Ishikawa (cell line): ENCODE data around the gene PARD3B.

Experiments
- CEBPB ChIP-seq: IDR thresholded peaks from 2 replicates; pipeline ENCODE4 v1.6.1; 2012
- EGR1 ChIP-seq: IDR thresholded peaks from 2 replicates; pipeline ENCODE4 v1.6.1; 2012
- EP300 ChIP-seq: IDR thresholded peaks from 2 replicates; pipeline ENCODE4 v1.6.1; 2012; ENCODE audit warnings: borderline replicate concordance
- NFIC ChIP-seq: IDR thresholded peaks from 2 replicates; pipeline ENCODE4 v1.6.1; 2012
- RAD21 ChIP-seq: IDR thresholded peaks from 2 replicates; pipeline ENCODE4 v1.6.1; 2012; ENCODE audit warnings: low read depth
- TAF1 ChIP-seq: IDR thresholded peaks from 2 replicates; pipeline ENCODE4 v1.6.1; 2012; ENCODE audit warnings: low read depth, mild to moderate bottlenecking
- TCF12 ChIP-seq: IDR thresholded peaks from 2 replicates; pipeline ENCODE4 v1.6.1; 2012; ENCODE audit warnings: low read depth
- TEAD4 ChIP-seq: IDR thresholded peaks from 2 replicates; pipeline ENCODE4 v1.6.1; 2012
- YY1 ChIP-seq: IDR thresholded peaks from 2 replicates; pipeline ENCODE4 v1.6.1; 2012; ENCODE audit warnings: low read depth
- TF ChIP-seq, protein P1 (sequence below): IDR thresholded peaks from 2 replicates; pipeline ENCODE4 v1.6.1; 2012
- TF ChIP-seq, protein P2 (sequence below): IDR thresholded peaks from 2 replicates; pipeline ENCODE4 v1.6.1; 2012; ENCODE audit warnings: low read depth, mild to moderate bottlenecking
- TF ChIP-seq, protein P3 (sequence below): IDR thresholded peaks from 2 replicates; pipeline ENCODE4 v1.6.1; 2012

DNA sequence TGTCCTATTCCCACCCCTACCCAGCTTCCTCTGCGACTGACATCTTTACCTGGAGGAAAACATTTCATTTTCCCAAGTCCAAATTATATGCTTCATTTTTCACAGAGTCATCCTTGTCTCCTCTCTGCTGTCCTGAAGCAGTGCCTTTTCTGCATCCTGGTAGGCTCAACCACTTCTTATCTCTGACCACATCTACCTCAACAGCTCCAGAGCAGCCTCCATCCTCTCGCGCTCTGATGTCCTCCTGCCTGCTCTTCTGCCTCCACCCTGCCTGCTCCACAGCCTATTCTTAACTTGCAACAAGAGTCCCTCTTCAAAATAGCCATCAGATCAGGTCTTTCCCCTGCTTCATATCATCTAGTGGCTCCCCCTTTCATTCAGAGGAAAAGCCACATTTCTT lies 457.1 kb downstream of the PARD3B start:
- no peak for TF ChIP-seq NFIC
- TF ChIP-seq EGR1: no peak
- TF ChIP-seq, protein P1, sequence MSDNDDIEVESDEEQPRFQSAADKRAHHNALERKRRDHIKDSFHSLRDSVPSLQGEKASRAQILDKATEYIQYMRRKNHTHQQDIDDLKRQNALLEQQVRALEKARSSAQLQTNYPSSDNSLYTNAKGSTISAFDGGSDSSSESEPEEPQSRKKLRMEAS: no peak
- no peak for TF ChIP-seq EP300
- no peak for TF ChIP-seq TAF1
- TF ChIP-seq RAD21: no peak
- TF ChIP-seq, protein P2, sequence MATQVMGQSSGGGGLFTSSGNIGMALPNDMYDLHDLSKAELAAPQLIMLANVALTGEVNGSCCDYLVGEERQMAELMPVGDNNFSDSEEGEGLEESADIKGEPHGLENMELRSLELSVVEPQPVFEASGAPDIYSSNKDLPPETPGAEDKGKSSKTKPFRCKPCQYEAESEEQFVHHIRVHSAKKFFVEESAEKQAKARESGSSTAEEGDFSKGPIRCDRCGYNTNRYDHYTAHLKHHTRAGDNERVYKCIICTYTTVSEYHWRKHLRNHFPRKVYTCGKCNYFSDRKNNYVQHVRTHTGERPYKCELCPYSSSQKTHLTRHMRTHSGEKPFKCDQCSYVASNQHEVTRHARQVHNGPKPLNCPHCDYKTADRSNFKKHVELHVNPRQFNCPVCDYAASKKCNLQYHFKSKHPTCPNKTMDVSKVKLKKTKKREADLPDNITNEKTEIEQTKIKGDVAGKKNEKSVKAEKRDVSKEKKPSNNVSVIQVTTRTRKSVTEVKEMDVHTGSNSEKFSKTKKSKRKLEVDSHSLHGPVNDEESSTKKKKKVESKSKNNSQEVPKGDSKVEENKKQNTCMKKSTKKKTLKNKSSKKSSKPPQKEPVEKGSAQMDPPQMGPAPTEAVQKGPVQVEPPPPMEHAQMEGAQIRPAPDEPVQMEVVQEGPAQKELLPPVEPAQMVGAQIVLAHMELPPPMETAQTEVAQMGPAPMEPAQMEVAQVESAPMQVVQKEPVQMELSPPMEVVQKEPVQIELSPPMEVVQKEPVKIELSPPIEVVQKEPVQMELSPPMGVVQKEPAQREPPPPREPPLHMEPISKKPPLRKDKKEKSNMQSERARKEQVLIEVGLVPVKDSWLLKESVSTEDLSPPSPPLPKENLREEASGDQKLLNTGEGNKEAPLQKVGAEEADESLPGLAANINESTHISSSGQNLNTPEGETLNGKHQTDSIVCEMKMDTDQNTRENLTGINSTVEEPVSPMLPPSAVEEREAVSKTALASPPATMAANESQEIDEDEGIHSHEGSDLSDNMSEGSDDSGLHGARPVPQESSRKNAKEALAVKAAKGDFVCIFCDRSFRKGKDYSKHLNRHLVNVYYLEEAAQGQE: no peak
- TF ChIP-seq CEBPB: no peak
- no peak for TF ChIP-seq YY1
- TF ChIP-seq TEAD4: no peak
- no peak for TF ChIP-seq TCF12
- TF ChIP-seq, protein P3, sequence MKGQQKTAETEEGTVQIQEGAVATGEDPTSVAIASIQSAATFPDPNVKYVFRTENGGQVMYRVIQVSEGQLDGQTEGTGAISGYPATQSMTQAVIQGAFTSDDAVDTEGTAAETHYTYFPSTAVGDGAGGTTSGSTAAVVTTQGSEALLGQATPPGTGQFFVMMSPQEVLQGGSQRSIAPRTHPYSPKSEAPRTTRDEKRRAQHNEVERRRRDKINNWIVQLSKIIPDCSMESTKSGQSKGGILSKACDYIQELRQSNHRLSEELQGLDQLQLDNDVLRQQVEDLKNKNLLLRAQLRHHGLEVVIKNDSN: no peak
